ENCODE data around the gene SLC16A6. TPM values are rescaled to one million over a fixed set of nuclear protein-coding genes. Genes with fewer than 3 reads are reported as not detected.

The SLC16A6 gene
- total and polyA plus RNA-seq, 2 of the 4 experiments (the other 2 are of a cell fraction) = 0.22 to 0.54 TPM

GRCh38 chr17:68290268-68290954 lies 516 bp downstream of the SLC16A6 start:
- no peaks in the 10 kb centered on the region for H3K9me3 ChIP-seq (ENCODE audit: control insufficient read depth, insufficient read depth, low read length)
- no peak overlapping the region; the same call in 1 of the 2 replicates for H2BK120ac ChIP-seq (ENCODE audit: low read depth, low read length)
- H2BK5ac ChIP-seq (ENCODE audit: low read depth, low read length, poor library complexity, severe bottlenecking) = no peak overlapping the region
- no peak overlapping the region for H2BK15ac ChIP-seq (ENCODE audit: low read depth, low read length)
- peak overlapping the region; percentile 51 for H3K4me2 ChIP-seq (ENCODE audit: low read depth, low read length)
- H4K91ac ChIP-seq (ENCODE audit: insufficient read depth, low read depth, low read length) = no peak overlapping the region
- no peak overlapping the region for H4K5ac ChIP-seq (ENCODE audit: low read depth, low read length)
- H3K27ac ChIP-seq (ENCODE audit: insufficient read depth, low read length) = no peak overlapping the region; the same call in 1 of the 2 replicates
- H3K36me3 ChIP-seq (ENCODE audit: control insufficient read depth, insufficient read depth, low read length) = no peaks in the 10 kb centered on the region
- dilution Hi-C loops (cut with HindIII; ENCODE audit: low sequenced_read_pairs, unreplicated experiment) (no loop called here), intact Hi-C loops (cut with micrococcal nuclease) (loop anchor here (5.0 kb wide), 1 partner anchor 92 kb away; no protein-coding TSS in a partner anchor), in situ Hi-C loops (cut with MboI; ENCODE audit: low sequenced_read_pairs) (no loop called here)
- no peak overlapping the region for H4K8ac ChIP-seq (ENCODE audit: low read depth in 2 of 2, low read length in 2 of 2)
- no peak for TF ChIP-seq MAZ (IDR thresholded peaks at IDR 0.05; ENCODE audit: borderline replicate concordance, low read depth, low read length)
- TF ChIP-seq NFE2L2 (IDR thresholded peaks at IDR 0.05; ENCODE audit: low read depth, low read length) = no peak
- 5% methylated on average over 8 of the region's 50 CpGs; no CpG with 5 or more reads in 1 of the 2 experiments for WGBS, 2 experiments (ENCODE audit: extremely low coverage in 2 of 2, insufficient read length in 1 of 2)
- no peaks in the 10 kb centered on the region; the same call in 1 of the 2 replicates for H4K20me1 ChIP-seq (ENCODE audit: insufficient read depth, low read length)
- H3K4me3 ChIP-seq (ENCODE audit: insufficient read depth, low read depth, low read length) = peak overlapping the region; percentile 23
- ChIA-PET CTCF (interaction anchor here (0.5 to 3.2 kb wide), 2 partner anchors 109 to 118 kb away, joined by 3 to 9 read pairs; no protein-coding TSS in a partner anchor), POLR2A (ENCODE audit: unreplicated experiment) (interaction anchor here (1.7 kb wide), 1 partner anchor 108 kb away, joined by 4 read pairs; no protein-coding TSS in a partner anchor)
- peak overlapping the region; percentile 10; the same call in 1 of the 2 replicates for H3K9ac ChIP-seq (ENCODE audit: low read depth, low read length)
- H3K9me1 ChIP-seq (ENCODE audit: insufficient read depth, low read length) = no peaks in the 10 kb centered on the region
- H2AK9ac ChIP-seq (replicated peaks; ENCODE audit: low read depth, low read length, poor library complexity) = peak overlapping the region; percentile 77
- peak overlapping the region; percentile 69 for H2AFZ ChIP-seq (replicated peaks; ENCODE audit: low read length, poor library complexity)
- H3K4ac ChIP-seq (ENCODE audit: low read depth, low read length) = no peak overlapping the region
- BruUV-seq (replicated peaks) = no TSS peak
- H3K14ac ChIP-seq (replicated peaks; ENCODE audit: low read depth, low read length) = no peak overlapping the region
- ATAC-seq (ENCODE audit: low read depth) = no peak
- peaks cover 22% of the 10 kb centered on the region for H3K27me3 ChIP-seq (ENCODE audit: control insufficient read depth, insufficient read depth, low read length)
- H3K4me1 ChIP-seq (ENCODE audit: control insufficient read depth, insufficient read depth, low read length) = peaks cover 3% of the 10 kb centered on the region
- H3K18ac ChIP-seq (ENCODE audit: low read depth, low read length) = no peak overlapping the region
- no peak for DNase-seq
- H3K79me1 ChIP-seq (ENCODE audit: low read depth in 1 of 2, low read length in 2 of 2) = no peaks in the 10 kb centered on the region
- no peak overlapping the region for H3K23ac ChIP-seq (ENCODE audit: low read depth, low read length)
- H3K56ac ChIP-seq (ENCODE audit: extremely low read depth, insufficient read depth, low read length) = no peak overlapping the region
- no peak overlapping the region for H2AK5ac ChIP-seq (ENCODE audit: low read depth, low read length)
- no peak overlapping the region for H2BK20ac ChIP-seq (ENCODE audit: low read depth, low read length)
